K562 treated with DMSO at 1 percent for 4 hours (cell line): Measurements from ENCODE around the gene MORC3. TPM values are rescaled to one million over a fixed set of nuclear protein-coding genes. Genes with fewer than 3 reads are reported as not detected.

Source experiments
- total RNA-seq: library from RNA; unstranded; fragments of 300-600 nt; gene quantifications from 2 replicates; pipeline ENCODE4 v1.2.3, GENCODE V29; 2022; ENCODE audit not compliant: insufficient read depth

MORC3 gene
- 21.0 and 25.3 TPM in 2 replicates for total RNA-seq

GRCh38 chr21:36319767-36320420, at the start of gene MORC3:
TSS of gene MORC3 (plus strand) at chr21:36320197. CDS start at chr21:36320265, 68 bp downstream.

GRCh38 chr21:36385233-36386030, 65.4 kb downstream of the MORC3 start, which contains the start of gene CHAF1B:
TSS of gene CHAF1B (plus strand) at chr21:36385392. CDS start at chr21:36386137, 745 bp downstream.

Other genes with a start within 250 kb of the MORC3 start
- not detected in 2 replicates for gene CBR3, start 185.1 kb upstream of the MORC3 start, total RNA-seq
- 7.5 and 8.6 TPM in 2 replicates for gene DOP1B, start 163.4 kb upstream of the MORC3 start, total RNA-seq
- 12.7 and 13.7 TPM in 2 replicates for gene CHAF1B, start 65.2 kb downstream of the MORC3 start, total RNA-seq
- not detected in 2 replicates for gene CLDN14, start 159.9 kb downstream of the MORC3 start, total RNA-seq